GM12872 (cell line): ENCODE data around the gene SULT4A1.

Experiments
- TF ChIP-seq, protein P1 (sequence below): IDR thresholded peaks from 3 replicates; pipeline ENCODE4 v1.5.1; 2011; ENCODE audit warnings: low read depth, mild to moderate bottlenecking, low read length, moderate library complexity; ENCODE audit not compliant: insufficient read depth

Gene SULT4A1

DNA sequence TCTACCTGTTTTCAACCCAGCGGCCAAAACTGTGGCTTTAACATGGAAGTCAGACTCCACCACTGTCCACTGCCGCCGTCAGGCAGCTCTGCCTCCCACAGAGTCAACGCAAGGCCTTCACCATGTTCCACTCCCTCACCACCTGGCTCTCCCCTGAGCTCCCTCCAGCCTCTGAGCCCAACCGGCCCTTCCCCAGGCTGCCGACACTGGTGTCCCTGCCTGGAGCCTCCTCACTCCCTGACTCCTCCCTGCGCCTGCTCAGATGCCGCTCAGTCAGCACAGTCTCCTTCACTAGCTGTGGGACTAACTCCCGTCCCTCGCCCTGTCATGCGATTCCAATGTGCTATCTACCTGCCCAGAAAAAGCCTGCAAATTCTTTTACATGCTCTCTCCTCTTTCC lies 16.3 kb downstream of the SULT4A1 start:
- TF ChIP-seq, protein P1, sequence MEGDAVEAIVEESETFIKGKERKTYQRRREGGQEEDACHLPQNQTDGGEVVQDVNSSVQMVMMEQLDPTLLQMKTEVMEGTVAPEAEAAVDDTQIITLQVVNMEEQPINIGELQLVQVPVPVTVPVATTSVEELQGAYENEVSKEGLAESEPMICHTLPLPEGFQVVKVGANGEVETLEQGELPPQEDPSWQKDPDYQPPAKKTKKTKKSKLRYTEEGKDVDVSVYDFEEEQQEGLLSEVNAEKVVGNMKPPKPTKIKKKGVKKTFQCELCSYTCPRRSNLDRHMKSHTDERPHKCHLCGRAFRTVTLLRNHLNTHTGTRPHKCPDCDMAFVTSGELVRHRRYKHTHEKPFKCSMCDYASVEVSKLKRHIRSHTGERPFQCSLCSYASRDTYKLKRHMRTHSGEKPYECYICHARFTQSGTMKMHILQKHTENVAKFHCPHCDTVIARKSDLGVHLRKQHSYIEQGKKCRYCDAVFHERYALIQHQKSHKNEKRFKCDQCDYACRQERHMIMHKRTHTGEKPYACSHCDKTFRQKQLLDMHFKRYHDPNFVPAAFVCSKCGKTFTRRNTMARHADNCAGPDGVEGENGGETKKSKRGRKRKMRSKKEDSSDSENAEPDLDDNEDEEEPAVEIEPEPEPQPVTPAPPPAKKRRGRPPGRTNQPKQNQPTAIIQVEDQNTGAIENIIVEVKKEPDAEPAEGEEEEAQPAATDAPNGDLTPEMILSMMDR, result no peak

DNA sequence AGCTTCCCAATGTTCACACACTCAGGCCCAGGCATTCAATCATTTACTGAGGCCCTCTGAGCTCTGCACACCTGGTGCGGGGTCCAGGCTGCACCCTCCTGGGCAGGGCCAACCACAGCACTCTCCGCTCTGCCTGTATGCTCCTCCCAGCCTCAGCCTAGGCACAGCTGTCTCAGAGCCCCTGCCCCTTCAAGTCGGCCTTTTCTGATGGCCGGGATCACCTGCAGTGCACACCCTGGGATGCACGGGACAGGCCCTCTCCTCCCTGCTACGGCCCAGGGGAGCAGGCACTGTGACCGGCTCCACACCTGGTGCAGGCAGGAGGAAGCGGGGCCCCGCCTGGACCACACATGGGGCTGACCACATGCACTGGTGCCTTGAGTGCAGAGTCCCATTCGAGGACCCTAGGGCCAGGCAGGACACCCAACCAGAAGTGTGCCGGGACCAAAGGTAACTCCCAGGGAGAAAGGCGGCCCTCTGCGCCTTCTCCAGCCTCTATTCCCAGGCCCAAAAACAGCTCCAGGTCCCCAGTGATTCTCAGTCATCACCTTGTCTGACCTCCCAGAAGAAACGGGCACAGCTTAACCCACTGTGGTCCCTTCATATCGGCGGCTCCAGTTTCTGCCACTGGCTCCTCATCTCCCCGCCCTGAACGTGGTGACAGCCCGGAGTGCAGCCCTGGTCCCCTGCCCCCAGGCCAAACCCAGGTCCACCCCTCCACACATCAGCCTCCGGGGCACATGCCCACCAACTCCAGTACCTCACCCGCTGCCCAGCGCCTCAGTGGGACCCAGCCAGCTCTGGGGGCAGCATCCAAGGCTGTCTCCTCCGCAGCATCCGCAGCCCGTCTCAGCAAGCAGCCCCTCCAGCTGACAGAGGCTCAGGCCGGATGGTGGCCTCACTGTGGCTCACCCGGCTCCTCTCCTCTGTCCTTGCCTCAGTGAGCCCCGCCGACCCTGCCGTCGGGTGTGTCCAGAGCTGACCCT lies 17.5 kb downstream of the SULT4A1 start:
- TF ChIP-seq, protein P1, result no peak

DNA sequence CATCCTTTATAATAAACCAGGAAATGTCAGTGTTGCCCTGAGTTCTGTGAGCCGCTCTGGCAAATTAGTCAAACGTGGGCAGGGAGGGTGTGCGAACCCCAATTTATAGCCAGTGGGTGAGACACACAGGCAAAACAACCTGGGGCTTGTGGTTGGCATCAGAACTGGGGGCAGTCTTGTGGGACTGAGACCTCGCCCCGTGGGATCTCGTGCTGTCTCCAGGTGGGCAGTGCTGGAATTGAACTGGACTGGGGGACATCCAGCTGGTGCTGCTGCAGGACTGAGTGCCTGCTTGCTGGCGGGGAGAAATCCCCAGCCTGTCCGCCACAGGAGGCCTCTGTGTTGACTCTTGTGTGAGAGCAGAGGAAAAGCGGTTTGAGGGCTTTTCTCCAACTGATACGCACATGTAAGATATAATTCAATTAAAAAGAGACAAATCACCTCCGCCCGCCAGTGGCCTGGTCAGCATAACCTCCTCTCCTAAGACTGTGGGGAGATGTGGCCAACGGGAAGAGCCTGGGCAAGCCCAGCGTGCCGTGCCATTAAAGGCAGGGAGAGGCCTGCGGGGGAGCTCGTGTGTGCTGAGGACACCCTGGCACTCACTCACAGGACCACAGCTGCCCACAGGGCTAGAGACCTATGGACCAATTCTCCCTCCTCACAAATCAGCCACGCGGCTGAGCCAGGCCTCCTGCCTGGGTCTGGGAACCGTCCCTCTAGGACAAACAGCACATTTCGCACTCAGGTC lies 18.4 kb downstream of the SULT4A1 start:
- TF ChIP-seq, protein P1, result no peak

DNA sequence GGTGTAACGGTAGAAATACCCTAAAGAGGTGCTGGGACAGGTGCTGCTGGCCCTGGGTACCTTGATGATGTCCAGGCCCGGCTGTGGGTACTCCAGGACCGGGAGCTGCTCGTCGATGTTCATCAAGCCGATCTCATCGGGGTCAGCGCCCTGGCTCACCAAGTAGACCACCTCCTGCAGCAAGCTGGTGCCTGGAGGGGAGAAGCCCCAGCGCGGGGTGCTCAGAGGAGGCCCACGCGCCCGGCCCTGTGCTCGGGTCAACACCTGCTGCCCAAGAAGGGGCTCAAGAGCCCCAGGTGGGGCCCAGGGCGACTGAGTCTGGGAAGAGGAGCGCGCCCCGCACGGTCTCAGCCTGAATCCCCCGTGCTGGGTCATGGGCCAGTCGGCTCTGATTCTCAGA lies 20.6 kb downstream of the SULT4A1 start:
- TF ChIP-seq, protein P1, result no peak

DNA sequence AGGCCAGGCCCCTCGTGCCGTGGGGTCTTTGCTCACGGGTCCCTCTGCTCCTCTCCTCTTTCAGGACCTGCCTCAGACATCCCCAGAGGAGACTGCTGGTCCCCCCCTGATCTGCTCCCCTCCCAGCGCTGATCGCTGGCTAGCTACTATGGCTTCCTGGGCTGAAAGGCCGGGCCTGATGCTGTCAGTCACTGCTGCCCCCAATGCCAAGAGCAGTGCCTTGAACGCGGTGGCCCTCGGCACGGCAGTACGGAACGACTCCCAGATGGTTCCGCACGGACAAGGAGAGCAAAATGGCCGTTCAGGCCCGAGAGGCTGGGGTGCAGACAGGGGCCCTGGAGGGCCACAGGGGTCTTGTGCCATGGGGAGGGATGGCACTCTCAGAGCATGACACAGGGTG lies 21.5 kb downstream of the SULT4A1 start:
- TF ChIP-seq, protein P1, result no peak

DNA sequence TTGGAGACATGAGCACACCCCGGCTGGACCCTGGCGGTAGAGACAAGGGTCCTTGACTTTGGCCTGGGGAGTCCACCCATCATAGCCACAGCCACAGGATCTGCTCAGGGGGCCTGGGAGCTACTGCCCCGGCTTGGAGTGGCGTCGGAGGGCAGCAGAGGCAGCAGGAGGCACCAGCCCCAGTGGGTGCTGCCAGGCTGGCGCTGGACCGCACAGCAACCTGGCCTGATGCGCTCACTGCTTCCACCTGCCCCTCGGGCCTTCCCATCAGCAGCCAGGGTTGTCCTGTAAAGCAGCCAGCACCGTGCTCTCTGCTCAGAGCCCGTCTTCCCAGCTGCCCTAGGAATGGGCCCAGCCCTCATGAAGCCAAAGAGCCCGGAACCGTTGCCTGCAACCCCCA lies 21.9 kb downstream of the SULT4A1 start:
- TF ChIP-seq, protein P1, result no peak

DNA sequence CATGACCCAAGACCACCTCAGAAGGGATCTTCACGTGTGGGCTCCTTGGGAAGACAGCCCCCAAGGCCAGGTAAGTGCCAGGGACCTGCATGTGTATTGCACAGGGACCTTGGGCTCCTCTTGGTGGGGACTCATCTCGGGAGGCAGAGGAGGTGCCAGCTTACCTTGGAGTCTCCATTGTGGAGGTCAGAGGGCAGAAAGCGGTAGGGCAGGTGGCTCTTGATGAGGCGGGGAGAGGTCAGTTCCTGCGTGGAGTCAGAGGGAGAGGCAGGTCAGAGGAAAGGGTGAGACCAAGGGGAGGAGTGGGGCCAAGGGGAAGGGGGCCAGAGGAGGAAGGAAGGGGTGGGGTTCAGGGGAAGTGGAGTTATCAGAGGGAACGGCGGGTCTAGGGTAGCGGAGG lies 22.5 kb downstream of the SULT4A1 start:
- TF ChIP-seq, protein P1, result no peak
